ENCODE measurements around the gene HMGB1.

DNA sequence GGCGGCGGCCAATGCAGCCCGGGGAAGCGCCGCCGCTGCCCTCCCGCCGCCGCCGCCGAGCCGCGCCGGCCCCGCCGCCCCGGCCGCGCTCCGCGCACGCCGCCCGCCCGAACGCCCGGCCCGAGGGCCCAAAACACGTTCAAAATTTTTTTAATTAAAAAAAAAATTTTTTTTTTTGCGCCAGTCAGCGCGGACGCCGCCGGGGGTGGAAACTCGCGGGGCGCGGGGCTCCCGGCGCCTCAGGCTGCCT, 468 bp downstream of the HMGB1 start:
- TF ChIP-seq POLR2AphosphoS5 (IDR thresholded peaks at IDR 0.05; ENCODE audit: low read depth, low read length) (no peak), TAF1 (IDR thresholded peaks at IDR 0.05; ENCODE audit: borderline replicate concordance, insufficient read depth, low read length) (no peak)
- TF ChIP-seq, protein P1, sequence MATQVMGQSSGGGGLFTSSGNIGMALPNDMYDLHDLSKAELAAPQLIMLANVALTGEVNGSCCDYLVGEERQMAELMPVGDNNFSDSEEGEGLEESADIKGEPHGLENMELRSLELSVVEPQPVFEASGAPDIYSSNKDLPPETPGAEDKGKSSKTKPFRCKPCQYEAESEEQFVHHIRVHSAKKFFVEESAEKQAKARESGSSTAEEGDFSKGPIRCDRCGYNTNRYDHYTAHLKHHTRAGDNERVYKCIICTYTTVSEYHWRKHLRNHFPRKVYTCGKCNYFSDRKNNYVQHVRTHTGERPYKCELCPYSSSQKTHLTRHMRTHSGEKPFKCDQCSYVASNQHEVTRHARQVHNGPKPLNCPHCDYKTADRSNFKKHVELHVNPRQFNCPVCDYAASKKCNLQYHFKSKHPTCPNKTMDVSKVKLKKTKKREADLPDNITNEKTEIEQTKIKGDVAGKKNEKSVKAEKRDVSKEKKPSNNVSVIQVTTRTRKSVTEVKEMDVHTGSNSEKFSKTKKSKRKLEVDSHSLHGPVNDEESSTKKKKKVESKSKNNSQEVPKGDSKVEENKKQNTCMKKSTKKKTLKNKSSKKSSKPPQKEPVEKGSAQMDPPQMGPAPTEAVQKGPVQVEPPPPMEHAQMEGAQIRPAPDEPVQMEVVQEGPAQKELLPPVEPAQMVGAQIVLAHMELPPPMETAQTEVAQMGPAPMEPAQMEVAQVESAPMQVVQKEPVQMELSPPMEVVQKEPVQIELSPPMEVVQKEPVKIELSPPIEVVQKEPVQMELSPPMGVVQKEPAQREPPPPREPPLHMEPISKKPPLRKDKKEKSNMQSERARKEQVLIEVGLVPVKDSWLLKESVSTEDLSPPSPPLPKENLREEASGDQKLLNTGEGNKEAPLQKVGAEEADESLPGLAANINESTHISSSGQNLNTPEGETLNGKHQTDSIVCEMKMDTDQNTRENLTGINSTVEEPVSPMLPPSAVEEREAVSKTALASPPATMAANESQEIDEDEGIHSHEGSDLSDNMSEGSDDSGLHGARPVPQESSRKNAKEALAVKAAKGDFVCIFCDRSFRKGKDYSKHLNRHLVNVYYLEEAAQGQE (IDR thresholded peaks at IDR 0.05; ENCODE audit: insufficient read depth in 1 of 2, low read depth in 2 of 2, low read length in 2 of 2): no peak

Data from PFSK-1 (cell line).